Measurements from ENCODE around the gene SERTM2. TPM values are rescaled to one million over a fixed set of nuclear protein-coding genes. Genes with fewer than 3 reads are reported as not detected.
"Not testable (repeated sequence)": the region's sequence is repeated elsewhere in the genome, so short reads cannot be mapped to it uniquely, and the experiment has no call there.

Gene SERTM2
- total RNA-seq, 1 donor from 2014 or later: 1.7 TPM

DNA sequence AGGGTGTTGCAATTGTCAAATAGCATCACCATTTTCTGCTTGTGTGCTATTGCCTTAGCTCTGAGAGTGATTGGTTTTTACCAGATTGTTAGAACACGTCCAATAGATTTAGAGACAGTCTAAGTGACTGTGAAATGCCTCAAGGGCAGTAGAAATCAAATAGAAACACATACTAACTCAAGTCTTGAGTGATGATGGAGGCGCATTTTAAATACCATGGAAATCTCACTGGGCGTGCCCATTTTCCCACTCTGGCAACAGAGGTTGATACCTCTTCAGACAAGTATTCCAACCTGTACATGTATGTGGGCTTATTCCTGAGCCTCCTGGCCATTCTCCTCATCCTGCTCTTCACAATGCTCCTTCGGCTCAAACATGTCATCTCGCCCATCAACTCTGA lies 7.2 kb downstream of the SERTM2 start:
- H3K9me3 Mint-ChIP-seq: no peaks in the 10 kb centered on the region
- peak overlapping the region; percentile 66 for H3K27ac Mint-ChIP-seq
- no peaks in the 10 kb centered on the region for H3K27me3 Mint-ChIP-seq
- H3K36me3 Mint-ChIP-seq: no peaks in the 10 kb centered on the region
- DNase-seq (ENCODE audit: extremely low spot score, unreplicated experiment): no peak
- H3K4me3 Mint-ChIP-seq: no peak overlapping the region
- H3K4me1 Mint-ChIP-seq (ENCODE audit: unreplicated experiment): peaks cover 23% of the 10 kb centered on the region
- TF ChIP-seq, protein P1, sequence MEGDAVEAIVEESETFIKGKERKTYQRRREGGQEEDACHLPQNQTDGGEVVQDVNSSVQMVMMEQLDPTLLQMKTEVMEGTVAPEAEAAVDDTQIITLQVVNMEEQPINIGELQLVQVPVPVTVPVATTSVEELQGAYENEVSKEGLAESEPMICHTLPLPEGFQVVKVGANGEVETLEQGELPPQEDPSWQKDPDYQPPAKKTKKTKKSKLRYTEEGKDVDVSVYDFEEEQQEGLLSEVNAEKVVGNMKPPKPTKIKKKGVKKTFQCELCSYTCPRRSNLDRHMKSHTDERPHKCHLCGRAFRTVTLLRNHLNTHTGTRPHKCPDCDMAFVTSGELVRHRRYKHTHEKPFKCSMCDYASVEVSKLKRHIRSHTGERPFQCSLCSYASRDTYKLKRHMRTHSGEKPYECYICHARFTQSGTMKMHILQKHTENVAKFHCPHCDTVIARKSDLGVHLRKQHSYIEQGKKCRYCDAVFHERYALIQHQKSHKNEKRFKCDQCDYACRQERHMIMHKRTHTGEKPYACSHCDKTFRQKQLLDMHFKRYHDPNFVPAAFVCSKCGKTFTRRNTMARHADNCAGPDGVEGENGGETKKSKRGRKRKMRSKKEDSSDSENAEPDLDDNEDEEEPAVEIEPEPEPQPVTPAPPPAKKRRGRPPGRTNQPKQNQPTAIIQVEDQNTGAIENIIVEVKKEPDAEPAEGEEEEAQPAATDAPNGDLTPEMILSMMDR (conservative IDR thresholded peaks at IDR 0.05): no peak

DNA sequence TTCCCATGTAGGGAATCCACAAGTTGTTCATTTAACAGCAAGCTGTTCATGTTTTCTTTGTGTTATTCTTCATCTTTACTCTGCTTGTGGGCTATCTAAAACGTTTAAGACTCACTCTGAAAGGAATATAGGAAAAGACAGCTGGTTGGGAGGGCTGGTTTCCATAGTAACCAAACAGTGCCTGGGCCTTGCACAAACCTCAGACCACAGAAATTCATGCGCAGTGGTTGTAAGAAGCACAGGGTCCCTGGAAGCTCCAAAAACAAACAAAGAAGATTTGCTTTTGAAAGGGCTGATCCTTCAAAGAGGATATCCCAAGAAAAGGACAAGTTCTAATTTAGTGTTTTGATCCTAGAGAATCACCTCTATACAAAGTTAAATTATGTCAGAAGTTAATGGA lies 7.8 kb downstream of the SERTM2 start:
- H3K9me3 Mint-ChIP-seq: no peaks in the 10 kb centered on the region
- no peaks in the 10 kb centered on the region for H3K36me3 Mint-ChIP-seq
- peak overlapping the region; percentile 66 for H3K27ac Mint-ChIP-seq
- no peak for DNase-seq (ENCODE audit: extremely low spot score, unreplicated experiment)
- H3K27me3 Mint-ChIP-seq: no peaks in the 10 kb centered on the region
- peaks cover 23% of the 10 kb centered on the region for H3K4me1 Mint-ChIP-seq (ENCODE audit: unreplicated experiment)
- TF ChIP-seq, protein P1 (conservative IDR thresholded peaks at IDR 0.05): no peak
- no peak overlapping the region for H3K4me3 Mint-ChIP-seq

DNA sequence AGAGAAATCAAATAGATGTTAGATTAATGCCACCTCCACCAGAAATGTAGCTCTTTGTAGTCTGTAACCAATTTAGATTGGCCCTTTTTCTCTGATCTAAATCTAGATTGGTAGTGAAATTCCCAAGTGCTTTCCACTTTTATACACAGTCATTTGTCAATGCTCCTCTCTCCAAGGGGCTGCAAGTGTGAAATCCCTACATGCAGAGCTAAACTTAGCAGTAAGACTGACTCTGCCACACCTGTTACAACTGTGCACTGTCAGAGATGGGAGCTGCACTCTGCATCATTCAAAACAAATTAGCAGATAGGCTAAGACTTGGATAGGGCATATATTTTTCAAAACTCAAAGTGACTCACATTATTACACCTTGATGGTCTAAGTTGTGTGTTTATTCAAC lies 9.1 kb downstream of the SERTM2 start:
- no peaks in the 10 kb centered on the region for H3K36me3 Mint-ChIP-seq
- H3K4me3 Mint-ChIP-seq: no peak overlapping the region
- peaks cover 7% of the 10 kb centered on the region for H3K9me3 Mint-ChIP-seq
- no peak overlapping the region for H3K27ac Mint-ChIP-seq
- TF ChIP-seq, protein P1 (conservative IDR thresholded peaks at IDR 0.05): no peak
- no peaks in the 10 kb centered on the region for H3K27me3 Mint-ChIP-seq
- DNase-seq (ENCODE audit: extremely low spot score, unreplicated experiment): no peak
- peaks cover 23% of the 10 kb centered on the region for H3K4me1 Mint-ChIP-seq (ENCODE audit: unreplicated experiment)

DNA sequence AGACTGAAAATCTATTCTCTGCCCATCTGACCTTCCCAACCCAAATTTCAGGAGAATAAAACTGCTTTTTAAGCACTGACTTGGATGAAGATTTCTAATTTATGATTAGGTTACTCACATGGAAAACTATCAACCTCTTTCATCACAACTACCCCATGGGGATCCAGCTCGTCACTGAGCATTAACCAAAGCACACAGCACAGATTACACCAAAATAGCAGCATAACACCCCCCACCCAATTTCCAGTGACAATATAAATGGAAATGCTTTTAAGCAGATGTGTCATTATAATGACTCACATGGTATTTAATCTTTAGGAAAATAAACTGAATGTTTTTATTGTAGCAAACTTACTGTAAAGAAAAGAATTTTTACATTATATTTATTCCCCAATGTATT lies 9.7 kb downstream of the SERTM2 start:
- no peak overlapping the region for H3K27ac Mint-ChIP-seq
- TF ChIP-seq, protein P1 (conservative IDR thresholded peaks at IDR 0.05): no peak
- no peak for DNase-seq (ENCODE audit: extremely low spot score, unreplicated experiment)
- H3K4me3 Mint-ChIP-seq: no peak overlapping the region
- H3K36me3 Mint-ChIP-seq: no peaks in the 10 kb centered on the region
- peaks cover 23% of the 10 kb centered on the region for H3K4me1 Mint-ChIP-seq (ENCODE audit: unreplicated experiment)
- peaks cover 7% of the 10 kb centered on the region for H3K9me3 Mint-ChIP-seq
- H3K27me3 Mint-ChIP-seq: no peaks in the 10 kb centered on the region

DNA sequence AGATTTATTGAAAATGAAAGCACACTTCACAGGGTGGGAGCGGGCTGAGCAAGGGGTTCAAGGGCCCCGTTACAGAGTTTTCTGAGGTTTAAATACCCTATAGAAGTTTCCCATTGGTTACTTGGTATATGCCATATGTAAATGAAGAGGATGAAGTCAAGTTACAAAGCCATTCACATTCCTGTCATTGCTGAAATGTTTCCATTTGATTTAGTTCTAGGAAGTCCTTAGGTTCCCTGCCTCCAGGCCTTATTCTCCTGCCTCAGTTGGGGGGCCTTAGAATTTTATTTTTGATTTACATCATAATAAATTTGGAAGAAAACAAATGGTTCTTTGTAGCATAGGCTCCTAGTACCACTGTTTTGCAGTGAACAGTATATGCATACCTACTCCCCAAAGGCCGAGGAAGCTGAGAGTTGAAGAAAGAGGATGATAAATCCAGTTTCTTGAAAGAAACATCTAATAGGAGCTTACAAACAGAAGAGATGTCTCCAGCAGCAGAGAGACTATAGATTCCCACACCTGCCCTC lies 31.8 kb downstream of the SERTM2 start:
- Mint-ChIP-seq H3K4me3 (no peak overlapping the region), H3K9me3 (no peaks in the 10 kb centered on the region)

DNA sequence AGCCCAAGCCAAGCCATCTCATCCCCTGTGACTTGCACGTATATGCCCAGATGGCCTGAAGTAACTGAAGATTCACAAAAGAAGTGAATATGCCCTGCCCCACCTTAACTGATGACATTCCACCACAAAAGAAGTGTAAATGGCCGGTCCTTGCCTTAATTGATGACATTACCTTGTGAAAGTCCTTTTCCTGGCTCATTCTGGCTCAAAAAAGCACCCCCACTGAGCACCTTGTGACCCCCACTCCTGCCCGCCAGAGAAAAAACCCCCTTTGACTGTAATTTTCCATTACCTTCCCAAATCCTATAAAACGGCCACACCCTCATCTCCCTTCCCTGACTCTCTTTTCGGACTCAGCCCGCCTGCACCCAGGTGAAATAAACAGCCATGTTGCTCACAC lies 37.8 kb downstream of the SERTM2 start:
- not testable (repeated sequence) for H3K36me3 Mint-ChIP-seq; H3K9me3 Mint-ChIP-seq; DNase-seq (ENCODE audit: extremely low spot score, unreplicated experiment); H3K4me3 Mint-ChIP-seq; H3K27ac Mint-ChIP-seq; H3K4me1 Mint-ChIP-seq (ENCODE audit: unreplicated experiment); H3K27me3 Mint-ChIP-seq

More for the DNA sequence above, 31.8 kb downstream of the SERTM2 start:
- no peaks in the 10 kb centered on the region for H3K27me3 Mint-ChIP-seq
- no peak overlapping the region for H3K27ac Mint-ChIP-seq
- DNase-seq (ENCODE audit: extremely low spot score, unreplicated experiment): no peak
- H3K36me3 Mint-ChIP-seq: no peaks in the 10 kb centered on the region
- TF ChIP-seq, protein P1 (conservative IDR thresholded peaks at IDR 0.05): no peak
- H3K4me1 Mint-ChIP-seq (ENCODE audit: unreplicated experiment): no peaks in the 10 kb centered on the region

Measured in type B pancreatic cell (in vitro differentiated cells).